Measurements from ENCODE around the gene HLCS.
"Not testable (repeated sequence)": the region's sequence is repeated elsewhere in the genome, so short reads cannot be mapped to it uniquely, and the experiment has no call there.

Gene HLCS

GRCh38 chr21:36850372-36850771 is 116.1 kb downstream of the HLCS start:
- DNase-seq (ENCODE audit: low read depth, low spot score) = no peak

- no peak for DNase-seq (ENCODE audit: low read depth, low spot score)
These were observed 116.9 kb downstream of the HLCS start for GRCh38 chr21:36849461-36850105.

GRCh38 chr21:36848730-36849274 is 117.7 kb downstream of the HLCS start:
- no peak for DNase-seq (ENCODE audit: low read depth, low spot score)

GRCh38 chr21:36847189-36847588 is 119.3 kb downstream of the HLCS start:
- no peak for DNase-seq (ENCODE audit: low read depth, low spot score)

- DNase-seq (ENCODE audit: low read depth, low spot score) = no peak
These were observed 119.8 kb downstream of the HLCS start for GRCh38 chr21:36846631-36847030.

- DNase-seq (ENCODE audit: low read depth, low spot score) = no peak
These were observed 120.7 kb downstream of the HLCS start for GRCh38 chr21:36845790-36846189.

GRCh38 chr21:36845070-36845469 is 121.4 kb downstream of the HLCS start:
- no peak for DNase-seq (ENCODE audit: low read depth, low spot score)

- no peak for DNase-seq (ENCODE audit: low read depth, low spot score)
These were observed 124.6 kb downstream of the HLCS start for GRCh38 chr21:36841866-36842265.

- DNase-seq (ENCODE audit: low read depth, low spot score) = no peak
These were observed 126.7 kb downstream of the HLCS start for GRCh38 chr21:36839735-36840134.

- DNase-seq (ENCODE audit: low read depth, low spot score) = no peak
These were observed 127.3 kb downstream of the HLCS start for GRCh38 chr21:36839123-36839522.

- no peak for DNase-seq (ENCODE audit: low read depth, low spot score)
These were observed 131.1 kb downstream of the HLCS start for GRCh38 chr21:36835383-36835795.

- DNase-seq (ENCODE audit: low read depth, low spot score) = no peak
These were observed 132.3 kb downstream of the HLCS start for GRCh38 chr21:36834192-36834591.

- DNase-seq (ENCODE audit: low read depth, low spot score) = no peak
These were observed 136.4 kb downstream of the HLCS start for GRCh38 chr21:36830100-36830499.

- DNase-seq (ENCODE audit: low read depth, low spot score) = no peak
These were observed 137.5 kb downstream of the HLCS start for GRCh38 chr21:36828891-36829515.

- DNase-seq (ENCODE audit: low read depth, low spot score) = no peak
These were observed 138.3 kb downstream of the HLCS start for GRCh38 chr21:36828208-36828607.

- DNase-seq (ENCODE audit: low read depth, low spot score) = no peak
These were observed 140.8 kb downstream of the HLCS start for GRCh38 chr21:36825658-36826057.

GRCh38 chr21:36821032-36821299 is 145.5 kb downstream of the HLCS start:
- DNase-seq (ENCODE audit: low read depth, low spot score) = no peak

GRCh38 chr21:36820176-36821031 is 146.1 kb downstream of the HLCS start:
- DNase-seq (ENCODE audit: low read depth, low spot score) = no peak

GRCh38 chr21:36817732-36818450 is 148.6 kb downstream of the HLCS start:
- no peak for DNase-seq (ENCODE audit: low read depth, low spot score)

- no peak for DNase-seq (ENCODE audit: low read depth, low spot score)
These were observed 149.8 kb downstream of the HLCS start for GRCh38 chr21:36816561-36817130.

GRCh38 chr21:36816026-36816425 is 150.4 kb downstream of the HLCS start:
- DNase-seq (ENCODE audit: low read depth, low spot score) = not testable (repeated sequence)

- DNase-seq (ENCODE audit: low read depth, low spot score) = no peak
These were observed 151.2 kb downstream of the HLCS start for GRCh38 chr21:36815284-36815683.
